GM18505 (cell line): ENCODE results near the gene PTPRN2.

Source experiments
- ATAC-seq: cut with Tn5 transposase; IDR thresholded peaks from one replicate; pipeline ENCODE4 v1.9.1; 2021; ENCODE audit not compliant: unreplicated experiment
- POLR2A ChIP-seq: IDR thresholded peaks from 4 replicates; pipeline ENCODE4 v1.6.1; 2011; ENCODE audit warnings: borderline replicate concordance; ENCODE audit not compliant: insufficient read depth, insufficient read length; ENCODE audit errors: extremely low read depth

PTPRN2 gene

GRCh38 chr7:158324397-158325360, 262.9 kb downstream of the PTPRN2 start:
- no peak for ATAC-seq
- no peak for TF ChIP-seq POLR2A

GRCh38 chr7:158323741-158324396, 263.8 kb downstream of the PTPRN2 start:
- no peak for TF ChIP-seq POLR2A
- ATAC-seq = no peak

GRCh38 chr7:158322616-158323530, 264.8 kb downstream of the PTPRN2 start:
- no peak for ATAC-seq
- TF ChIP-seq POLR2A = no peak

GRCh38 chr7:158321936-158322615, 265.5 kb downstream of the PTPRN2 start:
- no peak for ATAC-seq

GRCh38 chr7:158321056-158321700, 266.4 kb downstream of the PTPRN2 start:
- no peak for ATAC-seq

More at GRCh38 chr7:158321936-158322615, 265.5 kb downstream of the PTPRN2 start:
- no peak for TF ChIP-seq POLR2A

GRCh38 chr7:158320328-158320727, 267.3 kb downstream of the PTPRN2 start:
- no peak for ATAC-seq
- TF ChIP-seq POLR2A = no peak

More at GRCh38 chr7:158321056-158321700, 266.4 kb downstream of the PTPRN2 start:
- TF ChIP-seq POLR2A = no peak

DNA sequence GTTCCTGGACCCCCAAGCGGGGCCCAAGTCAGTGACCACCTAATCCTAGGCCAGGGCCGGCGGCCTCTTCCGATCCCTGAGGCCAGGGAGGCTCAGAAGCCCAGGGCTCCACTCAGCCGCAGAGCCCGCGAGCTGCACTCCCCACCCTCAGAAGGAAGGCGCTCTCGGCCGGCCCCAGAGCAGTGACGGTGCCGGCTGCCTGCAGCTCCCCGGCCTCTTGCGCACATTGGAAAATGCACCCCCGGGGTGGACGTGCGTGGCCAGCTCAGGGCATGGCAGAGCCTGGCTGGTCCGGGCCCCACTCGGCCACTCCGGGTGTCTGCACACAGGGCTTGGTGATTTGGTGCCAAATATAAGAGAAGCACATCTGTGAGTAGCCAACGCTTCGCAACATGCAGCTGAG, 269.1 kb downstream of the PTPRN2 start:
- ATAC-seq = no peak
- no peak for TF ChIP-seq POLR2A

DNA sequence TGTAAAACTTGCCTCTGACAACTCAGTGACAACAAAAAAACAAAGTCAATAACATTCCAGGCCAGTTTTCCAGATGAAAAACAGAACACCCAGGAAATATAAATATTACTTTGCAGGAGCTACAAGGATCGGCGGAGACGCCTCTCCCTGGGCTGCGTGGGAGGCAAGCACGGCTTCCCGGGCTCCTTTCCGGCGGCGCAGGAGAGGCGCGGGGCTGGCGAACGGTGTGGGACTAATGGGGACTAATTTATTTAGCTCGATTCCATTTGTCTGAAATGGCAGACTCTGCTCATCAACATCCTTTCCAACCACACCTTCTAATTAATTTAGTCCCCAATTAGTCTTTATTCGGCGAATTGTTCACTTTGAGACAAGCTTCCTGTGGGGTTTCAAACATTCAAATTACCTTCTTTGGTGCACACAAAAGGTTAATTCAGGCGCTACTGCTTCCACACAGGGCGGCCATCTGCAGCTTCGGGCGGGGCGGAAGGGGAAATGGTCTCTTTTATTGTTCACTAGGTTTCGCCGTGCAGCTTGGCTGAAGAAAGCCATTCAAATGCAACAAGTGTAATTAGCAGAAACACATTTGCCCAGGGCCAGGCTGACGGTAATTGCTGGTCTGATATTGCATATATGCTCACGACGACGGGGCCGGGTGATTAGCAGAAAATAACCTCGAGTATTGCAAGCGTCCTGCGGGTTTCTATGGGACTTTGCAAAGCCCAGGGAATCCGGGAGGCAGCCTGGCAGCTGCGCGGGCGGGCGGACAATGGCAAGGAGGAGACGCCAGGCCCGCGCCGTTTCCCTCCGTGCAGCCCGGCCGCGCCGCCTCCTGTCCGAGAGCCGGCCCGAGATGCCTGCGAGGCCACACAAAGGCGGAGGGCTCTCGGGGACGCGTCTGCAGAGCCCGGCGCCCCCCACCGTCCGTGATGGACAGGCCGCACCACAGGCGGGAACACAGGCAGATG, 270.1 kb downstream of the PTPRN2 start:
- no peak for ATAC-seq

DNA sequence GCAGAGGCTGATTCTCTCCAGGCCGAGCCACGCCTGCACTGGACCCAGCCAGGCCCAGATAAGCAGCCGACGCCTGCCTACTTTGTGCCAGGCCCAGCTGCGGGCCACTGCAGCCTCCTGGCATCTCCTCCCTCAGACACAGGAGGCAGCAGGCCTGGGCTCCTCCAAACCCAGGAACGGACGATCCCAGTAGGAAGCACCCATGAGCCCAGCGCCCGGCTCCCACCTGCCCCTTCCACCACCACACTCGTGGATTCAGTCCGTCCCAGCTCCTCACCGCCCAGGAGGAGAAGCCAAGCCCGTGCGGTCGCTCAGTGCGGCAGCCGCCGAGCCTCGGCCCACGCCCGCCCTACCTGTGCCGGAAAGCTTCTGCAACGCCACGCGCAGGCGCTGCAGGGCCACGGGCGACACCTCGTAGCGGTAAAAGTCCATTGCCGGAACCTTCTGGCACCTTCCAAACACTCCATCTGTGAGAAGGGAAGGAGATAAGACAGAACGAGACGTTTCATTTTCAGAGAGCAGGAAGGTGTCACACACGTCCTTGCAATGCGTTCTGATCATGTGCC, 271.1 kb downstream of the PTPRN2 start:
- ATAC-seq = no peak

More for the DNA sequence above, 270.1 kb downstream of the PTPRN2 start:
- TF ChIP-seq POLR2A = no peak

DNA sequence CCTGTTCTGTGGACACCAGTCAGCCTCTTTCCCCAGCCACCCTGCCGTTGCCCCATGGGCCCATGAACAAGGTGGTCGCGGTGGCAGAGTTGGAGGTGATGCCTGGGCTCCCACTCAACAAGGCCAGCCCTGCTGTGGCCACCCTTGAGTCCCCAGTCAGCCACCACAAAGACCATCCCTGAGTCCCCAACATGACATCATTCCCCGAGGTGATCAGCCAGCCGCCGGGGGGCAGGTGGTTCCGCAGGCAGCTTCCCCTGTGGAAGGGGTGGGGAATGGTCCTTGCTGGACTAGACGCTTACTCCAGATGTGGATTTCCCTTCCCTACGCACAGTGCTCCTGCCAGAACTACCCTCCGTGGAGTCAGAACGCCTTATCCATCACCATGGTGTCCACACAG, 271.7 kb downstream of the PTPRN2 start:
- TF ChIP-seq POLR2A = no peak
- ATAC-seq = no peak

More for the DNA sequence above, 271.1 kb downstream of the PTPRN2 start:
- TF ChIP-seq POLR2A = no peak

GRCh38 chr7:158315326-158315725, 272.3 kb downstream of the PTPRN2 start:
- TF ChIP-seq POLR2A = no peak
- no peak for ATAC-seq
